Body of pancreas (tissue), 4 donors: Measurements from ENCODE around the gene BMERB1. TPM values are rescaled to one million over a fixed set of nuclear protein-coding genes. Genes with fewer than 3 reads are reported as not detected.

Experiments
- ATAC-seq: fragments of 150-250 bp; one replicate; pipeline ENCODE4 v1.9.1; 2016
- DNase-seq, 4 donors: peaks; one replicate each; pipeline ENCODE4 v3.0.0-alpha.2; 2019
- H3K27ac ChIP-seq, 4 donors: fragments of 200-600 bp; sonication (generic); 1 replicate in 3 of 4; 2 replicates in 1 of 4; pipeline versions ENCODE4 v1.5.1 to v1.6.1; 2016 to 2019; ENCODE audit warnings: mild to moderate bottlenecking in 1 of 4, mixed read lengths in 1 of 4, moderate library complexity in 1 of 4
- H3K27me3 ChIP-seq, 2 donors: fragments of 200-600 bp; sonication (generic); one replicate each; pipeline ENCODE4 v1.6.0; 2016; ENCODE audit warnings: mild to moderate bottlenecking in 1 of 2
- H3K36me3 ChIP-seq, 2 donors: fragments of 200-600 bp; sonication (generic); replicated peaks in 1 of 2; 2 replicates each; pipeline ENCODE4 v1.5.1; 2016; ENCODE audit warnings: low read depth in 2 of 2; ENCODE audit not compliant: insufficient read depth in 1 of 2
- H3K4me1 ChIP-seq: fragments of 200-600 bp; sonication (generic); one replicate; pipeline ENCODE4 v1.6.0; 2016
- H3K4me3 ChIP-seq, 2 donors: fragments of 200-600 bp; sonication (generic); 1 replicate in 1 of 2; 2 replicates in 1 of 2; pipeline ENCODE4 v1.5.1; 2016 to 2019
- H3K9me3 ChIP-seq, 3 donors: fragments of 200-600 bp; sonication (generic); 1 replicate in 2 of 3; 2 replicates in 1 of 3; pipeline ENCODE4 v1.5.1; 2016
- CTCF ChIP-seq, 7 experiments: fragments of 450-650 bp in 4 of 7; fragments of 200-600 bp in 3 of 7; sonication (generic) in 3 of 7; IDR thresholded peaks; one replicate each; pipeline ENCODE4 v1.5.1; 2016 to 2019; ENCODE audit warnings: antibody characterized with exemption in 7 of 7
- POLR2A ChIP-seq, 3 donors: fragments of 450-650 bp; IDR thresholded peaks; one replicate each; pipeline ENCODE4 v1.6.1; 2016; ENCODE audit warnings: antibody characterized with exemption in 3 of 3, mild to moderate bottlenecking in 2 of 3
- WGBS, 2 donors: methylation state at CpG; one replicate each; pipeline ENCODE4 v1.1.5; 2017; 5-methylcytosine and 5-hydroxymethylcytosine counted together
- intact Hi-C: fragments of 100-400 bp; cut with DNase I; formaldehyde crosslinking; loops from one replicate; pipeline ENCODE4 v1.15.1; 2023
- total RNA-seq, 2 donors: library from RNA; depleted of rRNA; stranded (reverse); fragments of >200 nt; gene quantifications; one replicate each; pipeline ENCODE4 v1.1.0, GENCODE V29; 2016

BMERB1 gene
- total RNA-seq, 2 donors from 2014 or later = 8.9 to 22.3 TPM

GRCh38 chr16:15515992-15516391, 81.6 kb downstream of the BMERB1 start:
- H3K27ac ChIP-seq = no peak overlapping the region
- no peaks in the 10 kb centered on the region for H3K36me3 ChIP-seq
- DNase-seq (no peak), ATAC-seq (no peak)
- H3K4me3 ChIP-seq = no peak overlapping the region
- H3K9me3 ChIP-seq = no peaks in the 10 kb centered on the region
- H3K27me3 ChIP-seq = no peaks in the 10 kb centered on the region
- H3K4me1 ChIP-seq = no peaks in the 10 kb centered on the region
- WGBS, 2 donors = 96 to 97% methylated on average over 4 of the region's 4 CpGs
- TF ChIP-seq POLR2A (IDR thresholded peaks at IDR 0.05) (no peak), CTCF (IDR thresholded peaks at IDR 0.05) (no peak)
- intact Hi-C loops = no loop called here

GRCh38 chr16:15516609-15517008, 82.2 kb downstream of the BMERB1 start:
- intact Hi-C loops = no loop called here
- Histone ChIP-seq H3K36me3 (no peaks in the 10 kb centered on the region), H3K4me1 (no peaks in the 10 kb centered on the region), H3K27me3 (no peaks in the 10 kb centered on the region), H3K9me3 (no peaks in the 10 kb centered on the region), H3K4me3 (no peak overlapping the region), H3K27ac (no peak overlapping the region)
- ATAC-seq = no peak
- TF ChIP-seq POLR2A (IDR thresholded peaks at IDR 0.05) (no peak), CTCF (IDR thresholded peaks at IDR 0.05) (no peak)
- DNase-seq = no peak
- 93 to 98% methylated on average over 5 of the region's 5 CpGs for WGBS, 2 donors

- TF ChIP-seq CTCF (IDR thresholded peaks at IDR 0.05) (no peak), POLR2A (IDR thresholded peaks at IDR 0.05) (no peak)
- no peaks in the 10 kb centered on the region for H3K4me1 ChIP-seq
- 92 to 94% methylated on average over 3 of the region's 3 CpGs for WGBS, 2 donors
Observed at GRCh38 chr16:15517743-15518377, 83.5 kb downstream of the BMERB1 start.

GRCh38 chr16:15518381-15519351, 84.3 kb downstream of the BMERB1 start:
- Histone ChIP-seq H3K4me3 (no peak overlapping the region), H3K36me3 (no peaks in the 10 kb centered on the region), H3K4me1 (no peaks in the 10 kb centered on the region), H3K9me3 (no peaks in the 10 kb centered on the region), H3K27me3 (no peaks in the 10 kb centered on the region), H3K27ac (peak overlapping the region in 3 of 4 donors; percentile 3 to 19 (median 18))
- no peak for TF ChIP-seq POLR2A (IDR thresholded peaks at IDR 0.05)
- ATAC-seq (peak; percentile 50), DNase-seq (peak; percentile 14 to 34 (median 29))
- WGBS, 2 donors = 53 to 55% methylated on average over 11 to 12 of the region's 12 CpGs
- intact Hi-C loops = no loop called here

More at GRCh38 chr16:15517743-15518377, 83.5 kb downstream of the BMERB1 start:
- H3K36me3 ChIP-seq = no peaks in the 10 kb centered on the region
- H3K27ac ChIP-seq = peak overlapping the region in 1 of 4 donors; percentile 18
- H3K9me3 ChIP-seq = no peaks in the 10 kb centered on the region
- H3K4me3 ChIP-seq = no peak overlapping the region
- intact Hi-C loops = no loop called here
- ATAC-seq = no peak
- DNase-seq = no peak
- no peaks in the 10 kb centered on the region for H3K27me3 ChIP-seq

- intact Hi-C loops = no loop called here
- ATAC-seq (no peak), DNase-seq (no peak)
- no peaks in the 10 kb centered on the region for H3K27me3 ChIP-seq
- no peaks in the 10 kb centered on the region for H3K36me3 ChIP-seq
- no peaks in the 10 kb centered on the region for H3K4me1 ChIP-seq
- no peak overlapping the region for H3K4me3 ChIP-seq
- WGBS, 2 donors = 62 to 63% methylated on average over 5 to 9 of the region's 9 CpGs
- H3K9me3 ChIP-seq = no peaks in the 10 kb centered on the region
- no peak for TF ChIP-seq POLR2A (IDR thresholded peaks at IDR 0.05)
- TF ChIP-seq CTCF (IDR thresholded peaks at IDR 0.05) = no peak
- H3K27ac ChIP-seq = no peak overlapping the region
Observed at GRCh38 chr16:15519790-15520189, 85.4 kb downstream of the BMERB1 start.
